ENCODE data around the gene MAGEB17.

The MAGEB17 gene

DNA sequence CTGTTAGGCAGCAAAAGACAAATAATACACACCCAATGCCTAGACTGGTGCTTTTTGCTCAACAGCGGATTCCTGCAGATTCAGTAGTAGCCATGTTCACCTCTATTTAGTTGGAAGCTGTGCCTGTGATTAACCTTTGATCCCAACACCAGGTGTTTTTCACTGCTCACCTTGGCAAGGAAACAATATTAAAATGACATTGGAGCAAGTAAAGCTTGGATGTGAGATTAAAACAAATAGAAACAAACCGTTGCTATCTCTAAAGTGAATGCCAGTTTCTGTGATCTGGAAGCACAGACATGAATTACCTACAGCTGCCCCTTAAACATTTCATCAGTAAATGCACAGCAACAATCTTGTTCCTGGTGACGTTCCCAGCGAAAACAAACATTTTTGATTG, 35.7 kb downstream of the MAGEB17 start:
- no peak overlapping the region for H3K4me3 ChIP-seq (ENCODE audit: low read depth, low read length)
- no peak for DNase-seq (ENCODE audit: low read depth)

DNA sequence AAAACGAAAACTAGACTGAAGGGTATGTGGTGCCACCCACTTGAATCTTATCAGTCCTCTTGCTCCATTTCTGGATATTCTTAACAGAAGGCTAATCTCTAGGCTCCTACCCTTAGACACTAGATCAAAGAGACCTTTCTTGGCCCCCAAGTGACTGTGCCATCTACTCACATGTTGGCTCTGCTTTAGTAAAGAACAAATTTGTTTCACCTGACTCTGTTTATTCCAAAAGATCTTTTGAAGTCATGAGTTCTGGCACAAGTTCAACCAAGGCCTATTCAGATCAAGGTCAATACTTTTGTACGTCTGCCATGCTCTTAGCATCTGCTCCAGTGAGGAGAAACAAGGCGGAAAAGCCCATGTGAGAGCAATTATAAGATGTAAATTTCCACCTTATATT, 37.3 kb downstream of the MAGEB17 start:
- DNase-seq (ENCODE audit: low read depth): no peak

DNA sequence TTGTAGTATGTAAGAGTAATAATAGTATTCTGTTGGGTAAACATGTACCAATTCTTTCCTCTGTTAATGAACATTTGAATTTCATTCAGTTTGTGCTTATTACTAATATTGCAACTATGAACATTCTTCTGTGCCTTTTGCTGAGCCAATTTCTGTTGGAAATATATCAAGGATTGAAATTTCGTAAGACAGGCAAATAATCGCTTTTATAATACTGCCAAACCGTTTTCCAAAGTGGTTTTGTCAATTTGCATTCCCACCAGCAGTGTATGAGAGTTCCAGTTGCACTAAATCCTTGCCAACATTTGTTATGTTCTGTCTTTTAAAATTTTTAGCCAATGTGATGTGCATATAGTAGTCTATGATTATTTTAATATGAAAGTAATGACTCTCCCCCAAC, 38.6 kb downstream of the MAGEB17 start:
- no peak overlapping the region for H3K4me3 ChIP-seq (ENCODE audit: low read depth, low read length)
- DNase-seq (ENCODE audit: low read depth): no peak

More for the DNA sequence above, 37.3 kb downstream of the MAGEB17 start:
- no peak overlapping the region for H3K4me3 ChIP-seq (ENCODE audit: low read depth, low read length)

DNA sequence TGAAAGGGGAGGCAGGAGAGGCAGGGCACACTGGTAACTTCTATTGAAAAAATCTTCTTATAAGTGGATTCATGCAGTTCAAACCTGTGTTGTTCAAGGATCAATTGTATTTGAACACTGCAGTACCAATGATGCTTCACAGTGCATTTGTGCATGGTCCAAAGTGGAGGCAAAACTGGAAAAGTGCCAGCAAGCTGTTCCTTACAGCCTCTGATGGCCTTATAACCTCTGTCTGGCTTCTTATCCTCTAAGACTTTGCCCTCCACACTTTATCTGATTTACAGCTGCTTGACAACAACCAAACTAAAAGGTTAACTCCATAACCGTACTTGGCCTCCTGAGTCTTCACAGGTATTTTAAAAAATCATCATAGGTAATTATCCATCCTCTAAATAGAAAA, 40.4 kb downstream of the MAGEB17 start:
- no peak overlapping the region for H3K4me3 ChIP-seq (ENCODE audit: low read depth, low read length)
- no peak for DNase-seq (ENCODE audit: low read depth)

DNA sequence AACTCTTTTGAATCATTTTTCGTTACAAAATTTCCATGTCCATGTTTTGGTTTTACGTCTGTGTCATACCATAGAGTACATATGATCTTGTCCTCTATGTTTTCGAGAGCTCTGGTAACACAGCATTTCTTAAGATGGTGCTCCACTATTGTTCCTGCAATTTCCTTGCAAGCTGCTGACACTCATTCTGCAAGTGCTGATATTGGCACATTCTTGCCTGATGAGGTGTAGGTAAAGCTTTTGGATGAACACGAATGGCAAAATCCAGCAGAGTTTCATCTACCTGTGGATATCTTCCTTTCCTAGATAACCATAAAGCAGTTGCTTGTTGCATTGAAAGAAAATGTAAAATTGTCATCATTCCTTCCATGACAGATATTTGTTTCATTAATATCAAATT, 41.3 kb downstream of the MAGEB17 start:
- no peak for DNase-seq (ENCODE audit: low read depth)
- no peak overlapping the region for H3K4me3 ChIP-seq (ENCODE audit: low read depth, low read length)

DNA sequence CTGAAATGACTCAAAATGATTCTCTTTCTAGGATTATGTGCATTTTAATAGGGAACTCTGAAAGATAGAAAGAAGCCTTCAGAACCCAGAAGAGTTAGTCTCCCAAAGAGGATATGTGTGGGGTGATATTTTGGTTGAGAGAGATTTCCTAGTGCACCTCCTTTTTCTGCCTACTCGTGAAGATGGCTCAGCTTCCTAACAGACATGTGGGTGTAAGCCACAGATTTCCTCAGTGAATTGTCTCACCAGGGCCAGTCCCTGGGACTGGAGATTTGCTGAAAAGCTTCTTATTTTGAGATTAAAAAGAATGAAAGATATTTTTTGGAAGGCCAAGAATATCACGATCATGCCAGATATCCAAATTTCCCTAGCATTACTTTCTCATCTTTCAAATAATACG, 42.8 kb downstream of the MAGEB17 start:
- no peak overlapping the region for H3K4me3 ChIP-seq (ENCODE audit: low read depth, low read length)
- DNase-seq (ENCODE audit: low read depth): no peak

DNA sequence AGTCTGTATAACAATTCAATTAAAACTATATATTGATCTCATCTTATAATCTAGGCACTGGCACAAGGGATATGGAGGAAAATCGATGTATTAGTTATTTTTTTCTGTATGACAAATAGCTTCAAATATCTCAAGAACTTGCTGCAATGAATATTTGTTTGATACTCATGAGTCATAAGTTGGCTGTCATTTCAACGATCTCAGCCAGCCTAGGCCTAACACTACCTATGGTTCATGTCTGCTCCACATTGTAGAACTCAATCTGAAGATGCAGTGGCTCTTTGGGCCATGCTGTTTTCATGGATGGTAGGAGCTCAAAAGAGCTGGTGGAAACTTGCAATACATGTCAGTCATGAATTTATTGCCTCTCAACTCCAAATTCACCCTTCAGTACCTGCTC, 44.7 kb downstream of the MAGEB17 start:
- H3K4me3 ChIP-seq (ENCODE audit: low read depth, low read length): no peak overlapping the region
- DNase-seq (ENCODE audit: low read depth): no peak

DNA sequence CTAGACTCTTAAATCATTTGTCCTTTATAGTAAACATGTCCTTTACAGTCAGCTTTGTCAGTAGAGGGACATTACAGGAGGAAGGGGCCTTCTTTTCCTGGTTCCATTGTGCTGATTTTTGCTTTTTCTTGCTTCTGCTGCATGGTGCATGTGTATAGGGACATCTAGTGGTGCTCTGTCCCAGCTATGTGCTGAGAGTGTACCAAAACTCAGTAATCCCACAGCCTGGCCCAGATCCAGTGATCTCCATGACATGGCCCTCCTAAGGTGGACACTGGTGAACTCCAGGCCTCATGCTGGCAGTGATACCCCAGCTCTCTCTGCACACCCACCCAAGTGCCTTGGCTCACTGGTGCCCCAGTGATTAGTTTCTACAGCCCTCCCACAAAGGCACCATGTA, 45.2 kb downstream of the MAGEB17 start:
- no peak for DNase-seq (ENCODE audit: low read depth)
- H3K4me3 ChIP-seq (ENCODE audit: low read depth, low read length): no peak overlapping the region

DNA sequence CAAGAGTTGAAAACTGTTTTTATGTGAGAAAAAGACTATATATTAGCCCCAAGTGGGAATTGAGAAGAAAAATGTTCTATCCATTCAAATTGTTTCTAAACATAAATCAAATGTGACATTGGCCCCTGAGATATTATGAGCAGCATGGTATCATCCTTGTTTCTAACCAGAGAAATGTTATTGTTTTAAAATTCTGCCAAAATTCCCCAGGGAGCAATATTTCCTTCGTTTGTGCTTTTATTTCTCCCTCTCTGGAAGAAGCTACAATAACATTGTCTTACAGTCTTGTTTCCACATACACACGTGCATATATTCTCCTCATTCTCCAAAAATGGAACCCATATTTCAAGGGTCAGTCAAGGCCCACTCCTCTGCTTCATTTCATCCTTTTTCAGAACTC, 46.7 kb downstream of the MAGEB17 start:
- H3K4me3 ChIP-seq (ENCODE audit: low read depth, low read length): no peak overlapping the region
- DNase-seq (ENCODE audit: low read depth): no peak

DNA sequence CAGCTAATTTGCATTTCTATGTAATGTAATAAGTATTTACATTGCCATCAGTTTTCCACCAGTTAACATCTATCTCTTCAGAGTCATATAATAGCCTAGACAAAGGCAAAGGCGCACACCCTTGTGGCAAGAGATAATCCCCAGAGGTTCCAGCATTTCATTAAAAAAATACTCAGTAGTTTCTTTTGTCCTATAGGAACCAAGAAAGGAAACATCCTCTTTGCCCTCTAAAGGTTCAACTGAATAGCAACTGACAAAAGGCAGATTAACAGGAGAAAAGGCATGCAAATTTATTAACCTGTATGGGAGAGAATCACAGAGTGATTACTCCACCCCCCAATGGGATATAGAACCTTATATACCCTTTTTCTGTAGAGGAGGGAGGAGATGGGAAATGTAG, 48.4 kb downstream of the MAGEB17 start:
- no peak for DNase-seq (ENCODE audit: low read depth)
- no peak overlapping the region for H3K4me3 ChIP-seq (ENCODE audit: low read depth, low read length)
